ENCODE measurements around the gene PI4K2B. TPM values are rescaled to one million over a fixed set of nuclear protein-coding genes. Genes with fewer than 3 reads are reported as not detected.

PI4K2B gene
- total RNA-seq, 1 experiment from 2014 or later, result 19.3 TPM

DNA sequence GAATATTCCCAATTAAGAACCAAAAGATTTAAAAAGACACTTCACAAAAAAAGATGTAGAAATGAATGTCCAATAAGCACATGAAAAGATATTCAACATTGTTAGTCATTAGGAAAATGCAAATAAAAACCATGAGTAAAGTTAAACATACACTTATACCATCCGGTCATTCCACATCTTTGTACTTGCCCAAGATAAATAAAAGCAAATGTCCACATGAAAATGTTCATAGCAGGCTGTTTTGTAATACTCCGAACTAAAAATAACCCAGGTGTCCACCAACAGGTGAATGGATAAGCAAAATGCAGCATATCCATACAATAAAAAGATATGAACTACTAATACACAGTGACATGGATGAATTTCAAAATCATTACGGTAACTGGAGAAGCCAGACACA lies 50.1 kb downstream of the PI4K2B start:
- Histone ChIP-seq H2AFZ (ENCODE audit: low read depth, low read length, poor library complexity, severe bottlenecking) (no peak overlapping the region), H3K4me2 (ENCODE audit: low read length) (no peak overlapping the region), H3K27me3 (ENCODE audit: insufficient read depth, low read length) (no peaks in the 10 kb centered on the region), H3K27ac (ENCODE audit: low read depth, low read length) (no peak overlapping the region), H4K20me1 (ENCODE audit: insufficient read depth) (no peaks in the 10 kb centered on the region), H3K4me3 (replicated peaks in 1 of 2; ENCODE audit: low read depth in 1 of 2, low read length in 2 of 2) (no peak overlapping the region), H3K9me3 (ENCODE audit: control insufficient read depth in 1 of 2, insufficient read depth in 1 of 2, low read depth in 1 of 2, low read length in 2 of 2) (no peaks in the 10 kb centered on the region), H3K4me1 (ENCODE audit: control insufficient read depth in 1 of 2, insufficient read depth in 2 of 2, low read length in 2 of 2) (no peaks in the 10 kb centered on the region), H3K36me3 (ENCODE audit: control insufficient read depth in 1 of 2, insufficient read depth in 2 of 2, low read length in 2 of 2) (no peaks in the 10 kb centered on the region), H3K9ac (ENCODE audit: low read length) (no peak overlapping the region), H3K9me2 (ENCODE audit: insufficient read depth) (no peaks in the 10 kb centered on the region), H3K79me2 (ENCODE audit: insufficient read depth, low read length) (no peaks in the 10 kb centered on the region)
- intact Hi-C loops (cut with micrococcal nuclease), result no loop called here
- no peak for TF ChIP-seq TCF7L2 (IDR thresholded peaks at IDR 0.05; ENCODE audit: borderline replicate concordance, extremely low read depth, insufficient read depth, insufficient read length)
- TF ChIP-seq ATF3 (IDR thresholded peaks at IDR 0.05), result no peak
- no peak for TF ChIP-seq FOSL1 (IDR thresholded peaks at IDR 0.05; ENCODE audit: low read depth)
- no peak for TF ChIP-seq EZH2phosphoT487 (IDR thresholded peaks at IDR 0.05; ENCODE audit: borderline replicate concordance)
- no peak for TF ChIP-seq EGR1 (IDR thresholded peaks at IDR 0.05; ENCODE audit: low read depth)
- TF ChIP-seq ZFX (IDR thresholded peaks at IDR 0.05), result no peak
- TF ChIP-seq, protein P1, sequence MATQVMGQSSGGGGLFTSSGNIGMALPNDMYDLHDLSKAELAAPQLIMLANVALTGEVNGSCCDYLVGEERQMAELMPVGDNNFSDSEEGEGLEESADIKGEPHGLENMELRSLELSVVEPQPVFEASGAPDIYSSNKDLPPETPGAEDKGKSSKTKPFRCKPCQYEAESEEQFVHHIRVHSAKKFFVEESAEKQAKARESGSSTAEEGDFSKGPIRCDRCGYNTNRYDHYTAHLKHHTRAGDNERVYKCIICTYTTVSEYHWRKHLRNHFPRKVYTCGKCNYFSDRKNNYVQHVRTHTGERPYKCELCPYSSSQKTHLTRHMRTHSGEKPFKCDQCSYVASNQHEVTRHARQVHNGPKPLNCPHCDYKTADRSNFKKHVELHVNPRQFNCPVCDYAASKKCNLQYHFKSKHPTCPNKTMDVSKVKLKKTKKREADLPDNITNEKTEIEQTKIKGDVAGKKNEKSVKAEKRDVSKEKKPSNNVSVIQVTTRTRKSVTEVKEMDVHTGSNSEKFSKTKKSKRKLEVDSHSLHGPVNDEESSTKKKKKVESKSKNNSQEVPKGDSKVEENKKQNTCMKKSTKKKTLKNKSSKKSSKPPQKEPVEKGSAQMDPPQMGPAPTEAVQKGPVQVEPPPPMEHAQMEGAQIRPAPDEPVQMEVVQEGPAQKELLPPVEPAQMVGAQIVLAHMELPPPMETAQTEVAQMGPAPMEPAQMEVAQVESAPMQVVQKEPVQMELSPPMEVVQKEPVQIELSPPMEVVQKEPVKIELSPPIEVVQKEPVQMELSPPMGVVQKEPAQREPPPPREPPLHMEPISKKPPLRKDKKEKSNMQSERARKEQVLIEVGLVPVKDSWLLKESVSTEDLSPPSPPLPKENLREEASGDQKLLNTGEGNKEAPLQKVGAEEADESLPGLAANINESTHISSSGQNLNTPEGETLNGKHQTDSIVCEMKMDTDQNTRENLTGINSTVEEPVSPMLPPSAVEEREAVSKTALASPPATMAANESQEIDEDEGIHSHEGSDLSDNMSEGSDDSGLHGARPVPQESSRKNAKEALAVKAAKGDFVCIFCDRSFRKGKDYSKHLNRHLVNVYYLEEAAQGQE (IDR thresholded peaks at IDR 0.05; ENCODE audit: low read depth), result no peak
- TF ChIP-seq, protein P2, sequence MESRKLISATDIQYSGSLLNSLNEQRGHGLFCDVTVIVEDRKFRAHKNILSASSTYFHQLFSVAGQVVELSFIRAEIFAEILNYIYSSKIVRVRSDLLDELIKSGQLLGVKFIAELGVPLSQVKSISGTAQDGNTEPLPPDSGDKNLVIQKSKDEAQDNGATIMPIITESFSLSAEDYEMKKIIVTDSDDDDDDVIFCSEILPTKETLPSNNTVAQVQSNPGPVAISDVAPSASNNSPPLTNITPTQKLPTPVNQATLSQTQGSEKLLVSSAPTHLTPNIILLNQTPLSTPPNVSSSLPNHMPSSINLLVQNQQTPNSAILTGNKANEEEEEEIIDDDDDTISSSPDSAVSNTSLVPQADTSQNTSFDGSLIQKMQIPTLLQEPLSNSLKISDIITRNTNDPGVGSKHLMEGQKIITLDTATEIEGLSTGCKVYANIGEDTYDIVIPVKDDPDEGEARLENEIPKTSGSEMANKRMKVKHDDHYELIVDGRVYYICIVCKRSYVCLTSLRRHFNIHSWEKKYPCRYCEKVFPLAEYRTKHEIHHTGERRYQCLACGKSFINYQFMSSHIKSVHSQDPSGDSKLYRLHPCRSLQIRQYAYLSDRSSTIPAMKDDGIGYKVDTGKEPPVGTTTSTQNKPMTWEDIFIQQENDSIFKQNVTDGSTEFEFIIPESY (IDR thresholded peaks at IDR 0.05; ENCODE audit: extremely low read depth, insufficient replicate concordance, low read length), result no peak
- no peak for TF ChIP-seq POLR2A (IDR thresholded peaks at IDR 0.05; ENCODE audit: borderline replicate concordance, extremely low read depth, insufficient read depth, insufficient read length)
- TF ChIP-seq JUND (IDR thresholded peaks at IDR 0.05), result no peak
- no peak for TF ChIP-seq SP1 (IDR thresholded peaks at IDR 0.05; ENCODE audit: low read depth)
- TF ChIP-seq SIN3A (IDR thresholded peaks at IDR 0.05; ENCODE audit: low read depth), result no peak
- CTCF ChIA-PET, result interaction anchor here (1.5 kb wide), 1 partner anchor 28 kb away, joined by 3 read pairs; the partner anchor contains the start of gene ZCCHC4
- no peak for DNase-seq (ENCODE audit: low read depth, low spot score)
- POLR2A ChIA-PET, result no interaction called here
- RAD21 ChIA-PET (ENCODE audit: low non-redundant PET in 1 of 2, low total read pairs in 2 of 2, uncharacterized antibody in 2 of 2, unreplicated experiment in 2 of 2), result no interaction called here
- no peak for ATAC-seq
- BruUV-seq (replicated peaks), result no TSS peak
